Smooth muscle cell (in vitro differentiated cells): ENCODE measurements around the gene FAT1. TPM values are rescaled to one million over a fixed set of nuclear protein-coding genes. Genes with fewer than 3 reads are reported as not detected.

Experiments used
- DNase-seq: peaks from one replicate; lab custom pipeline; 2025; ENCODE audit not compliant: unreplicated experiment; lab: John Stamatoyannopoulos, UW
- H2AFZ ChIP-seq: fragments of 200-600 bp; sonication (generic); 2 replicates; pipeline ENCODE4 v1.6.0; 2016; ENCODE audit warnings: antibody characterized with exemption, low read depth, mild to moderate bottlenecking
- H3F3A ChIP-seq: fragments of 200-600 bp; sonication (generic); 2 replicates; pipeline ENCODE4 v1.6.0; 2017; ENCODE audit warnings: antibody characterized with exemption, low read depth
- H3K27ac ChIP-seq: fragments of 200-600 bp; sonication (generic); 2 replicates; pipeline ENCODE4 v1.5.1; 2016; ENCODE audit warnings: low read depth, mild to moderate bottlenecking
- H3K27me3 ChIP-seq: fragments of 200-600 bp; sonication (generic); 2 replicates; pipeline ENCODE4 v1.6.1; 2016; ENCODE audit warnings: low read depth, mild to moderate bottlenecking
- H3K36me3 ChIP-seq: fragments of 200-600 bp; sonication (generic); 2 replicates; pipeline ENCODE4 v1.5.1; 2016; ENCODE audit warnings: low read depth
- H3K4me1 ChIP-seq: fragments of 200-600 bp; sonication (generic); 2 replicates; pipeline ENCODE4 v1.5.1; 2016; ENCODE audit warnings: low read depth
- H3K4me2 ChIP-seq: fragments of 200-600 bp; sonication (generic); 2 replicates; pipeline ENCODE4 v1.6.0; 2016; ENCODE audit warnings: mild to moderate bottlenecking
- H3K4me3 ChIP-seq: fragments of 200-600 bp; sonication (generic); 2 replicates; pipeline ENCODE4 v1.5.1; 2016; ENCODE audit warnings: mild to moderate bottlenecking
- H3K79me2 ChIP-seq: fragments of 200-600 bp; sonication (generic); 2 replicates; pipeline ENCODE4 v1.6.0; 2016; ENCODE audit warnings: low read depth, mild to moderate bottlenecking
- H3K9ac ChIP-seq: fragments of 200-600 bp; sonication (generic); 2 replicates; pipeline ENCODE4 v1.6.0; 2016; ENCODE audit warnings: low read depth
- H3K9me3 ChIP-seq: fragments of 200-600 bp; sonication (generic); replicated peaks from 2 replicates; pipeline ENCODE4 v1.5.1; 2016; ENCODE audit warnings: low read depth
- H4K20me1 ChIP-seq: fragments of 200-600 bp; sonication (generic); 2 replicates; pipeline ENCODE4 v1.6.0; 2016; ENCODE audit warnings: low read depth
- WGBS: methylation state at CpG from one replicate; pipeline ENCODE4 v1.1.7; 2016; ENCODE audit warnings: low lambda C conversion rate; 5-methylcytosine and 5-hydroxymethylcytosine counted together
- polyA plus RNA-seq: library from polyadenylated mRNA; unstranded; fragments of >200 nt; fragmentation: Nextera tagmentation; extraction: Ambion mirVana; gene quantifications from 2 replicates; pipeline ENCODE4 v1.2.1, GENCODE V29; 2016
- total RNA-seq: library from RNA; depleted of rRNA; stranded (reverse); fragments of >200 nt; gene quantifications from 2 replicates; pipeline ENCODE4 v1.2.3, GENCODE V29; 2014
- TF ChIP-seq, protein P1 (sequence below): fragments of 200-600 bp; sonication (generic); IDR thresholded peaks from 2 replicates; pipeline ENCODE4 v1.5.1; 2017; ENCODE audit warnings: borderline replicate concordance, mild to moderate bottlenecking, antibody characterized with exemption; ENCODE audit not compliant: insufficient read depth, poor library complexity, severe bottlenecking

The FAT1 gene
- total and polyA plus RNA-seq, 2 experiments from 2014 or later: 42.4 to 395 TPM

DNA sequence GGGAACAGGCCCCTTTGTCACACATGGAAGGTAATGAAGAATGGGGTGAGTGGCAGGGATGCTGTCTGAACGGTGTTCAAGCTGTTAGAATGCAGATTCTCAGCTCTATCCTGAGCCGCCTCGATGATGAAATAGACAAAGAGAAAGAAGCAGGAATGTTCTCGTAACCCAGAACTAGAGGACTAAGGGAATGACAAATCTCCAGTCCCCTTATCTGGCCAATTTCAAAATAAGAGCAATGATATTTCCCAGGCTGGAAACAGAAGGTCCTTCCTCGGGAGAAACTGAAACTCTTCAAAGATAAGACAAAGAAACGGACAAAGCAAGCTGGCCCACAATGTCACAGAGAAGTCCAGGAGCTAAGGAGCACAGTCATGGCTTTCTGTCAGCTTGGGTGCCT, 138.7 kb downstream of the FAT1 start:
- Histone ChIP-seq H3K27ac (no peak overlapping the region), H3K4me2 (no peak overlapping the region), H3K4me3 (no peak overlapping the region), H3K9me3 (no peaks in the 10 kb centered on the region), H3K79me2 (no peaks in the 10 kb centered on the region), H3F3A (no peaks in the 10 kb centered on the region), H3K36me3 (peaks cover 15% of the 10 kb centered on the region), H2AFZ (no peak overlapping the region), H3K4me1 (no peaks in the 10 kb centered on the region), H4K20me1 (peaks cover 53% of the 10 kb centered on the region), H3K27me3 (no peaks in the 10 kb centered on the region), H3K9ac (no peak overlapping the region)
- TF ChIP-seq, protein P1, sequence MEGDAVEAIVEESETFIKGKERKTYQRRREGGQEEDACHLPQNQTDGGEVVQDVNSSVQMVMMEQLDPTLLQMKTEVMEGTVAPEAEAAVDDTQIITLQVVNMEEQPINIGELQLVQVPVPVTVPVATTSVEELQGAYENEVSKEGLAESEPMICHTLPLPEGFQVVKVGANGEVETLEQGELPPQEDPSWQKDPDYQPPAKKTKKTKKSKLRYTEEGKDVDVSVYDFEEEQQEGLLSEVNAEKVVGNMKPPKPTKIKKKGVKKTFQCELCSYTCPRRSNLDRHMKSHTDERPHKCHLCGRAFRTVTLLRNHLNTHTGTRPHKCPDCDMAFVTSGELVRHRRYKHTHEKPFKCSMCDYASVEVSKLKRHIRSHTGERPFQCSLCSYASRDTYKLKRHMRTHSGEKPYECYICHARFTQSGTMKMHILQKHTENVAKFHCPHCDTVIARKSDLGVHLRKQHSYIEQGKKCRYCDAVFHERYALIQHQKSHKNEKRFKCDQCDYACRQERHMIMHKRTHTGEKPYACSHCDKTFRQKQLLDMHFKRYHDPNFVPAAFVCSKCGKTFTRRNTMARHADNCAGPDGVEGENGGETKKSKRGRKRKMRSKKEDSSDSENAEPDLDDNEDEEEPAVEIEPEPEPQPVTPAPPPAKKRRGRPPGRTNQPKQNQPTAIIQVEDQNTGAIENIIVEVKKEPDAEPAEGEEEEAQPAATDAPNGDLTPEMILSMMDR: no peak
- 38% methylated on average over 6 of the region's 6 CpGs for WGBS
- DNase-seq: no peak

DNA sequence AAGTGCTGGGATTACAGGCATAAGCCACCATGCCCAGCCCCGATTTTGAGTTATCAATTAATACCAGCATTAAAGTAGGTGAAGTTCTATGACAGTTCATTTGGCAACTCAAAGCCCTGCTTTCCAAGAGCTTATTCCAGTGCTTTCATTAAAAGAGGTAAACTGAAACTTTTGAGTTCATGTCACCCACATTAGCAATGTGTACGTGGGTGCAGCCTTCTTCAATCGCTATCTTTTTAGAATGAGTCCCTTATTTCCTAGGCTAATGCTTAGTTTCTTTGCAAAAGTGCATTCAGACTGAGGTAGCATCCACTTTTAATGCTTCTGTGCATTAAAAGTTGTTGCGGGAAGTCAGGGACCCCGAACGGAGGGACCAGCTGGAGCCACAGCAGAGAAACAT, 142.2 kb downstream of the FAT1 start:
- no peak overlapping the region for H3K4me2 ChIP-seq
- H3K79me2 ChIP-seq: no peaks in the 10 kb centered on the region
- H2AFZ ChIP-seq: no peak overlapping the region
- no peak overlapping the region for H3K4me3 ChIP-seq
- no peak overlapping the region for H3K9ac ChIP-seq
- H3K27ac ChIP-seq: no peak overlapping the region
- no peaks in the 10 kb centered on the region for H3K4me1 ChIP-seq
- H3K9me3 ChIP-seq: no peaks in the 10 kb centered on the region
- no peaks in the 10 kb centered on the region for H3K27me3 ChIP-seq
- WGBS: 96% methylated on average over 6 of the region's 6 CpGs
- no peak for DNase-seq
- TF ChIP-seq, protein P1: no peak
- H4K20me1 ChIP-seq: peaks cover 22% of the 10 kb centered on the region
- peaks cover 6% of the 10 kb centered on the region for H3K36me3 ChIP-seq
- H3F3A ChIP-seq: no peaks in the 10 kb centered on the region

DNA sequence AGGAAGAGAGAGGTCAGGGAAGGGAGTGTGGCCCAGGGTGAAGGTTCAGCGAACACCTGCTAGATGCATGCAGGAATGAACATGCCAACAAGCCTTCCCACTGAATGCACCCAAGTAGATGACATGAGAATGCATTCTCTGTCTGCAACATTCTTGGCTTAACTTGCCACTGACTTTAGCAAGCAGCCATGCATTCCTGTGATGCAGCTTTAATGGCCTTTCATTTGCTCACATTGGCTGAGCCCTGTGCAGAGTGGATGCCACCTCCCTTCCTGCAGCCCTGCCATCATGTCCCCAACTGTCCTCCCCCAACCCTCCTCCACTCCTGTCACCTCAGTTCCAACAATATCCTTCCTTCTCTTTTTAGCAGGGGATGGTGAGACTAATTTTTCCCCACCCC, 143.0 kb downstream of the FAT1 start:
- Histone ChIP-seq H2AFZ (no peak overlapping the region), H3K4me2 (no peak overlapping the region), H3K79me2 (no peaks in the 10 kb centered on the region), H3K36me3 (peaks cover 6% of the 10 kb centered on the region), H4K20me1 (peaks cover 15% of the 10 kb centered on the region), H3K4me1 (no peaks in the 10 kb centered on the region), H3K4me3 (no peak overlapping the region), H3K27me3 (no peaks in the 10 kb centered on the region), H3F3A (no peaks in the 10 kb centered on the region), H3K27ac (no peak overlapping the region), H3K9ac (no peak overlapping the region), H3K9me3 (no peaks in the 10 kb centered on the region)
- no peak for DNase-seq
- WGBS: 96% methylated on average over 1 of the region's 1 CpG
- TF ChIP-seq, protein P1: no peak

DNA sequence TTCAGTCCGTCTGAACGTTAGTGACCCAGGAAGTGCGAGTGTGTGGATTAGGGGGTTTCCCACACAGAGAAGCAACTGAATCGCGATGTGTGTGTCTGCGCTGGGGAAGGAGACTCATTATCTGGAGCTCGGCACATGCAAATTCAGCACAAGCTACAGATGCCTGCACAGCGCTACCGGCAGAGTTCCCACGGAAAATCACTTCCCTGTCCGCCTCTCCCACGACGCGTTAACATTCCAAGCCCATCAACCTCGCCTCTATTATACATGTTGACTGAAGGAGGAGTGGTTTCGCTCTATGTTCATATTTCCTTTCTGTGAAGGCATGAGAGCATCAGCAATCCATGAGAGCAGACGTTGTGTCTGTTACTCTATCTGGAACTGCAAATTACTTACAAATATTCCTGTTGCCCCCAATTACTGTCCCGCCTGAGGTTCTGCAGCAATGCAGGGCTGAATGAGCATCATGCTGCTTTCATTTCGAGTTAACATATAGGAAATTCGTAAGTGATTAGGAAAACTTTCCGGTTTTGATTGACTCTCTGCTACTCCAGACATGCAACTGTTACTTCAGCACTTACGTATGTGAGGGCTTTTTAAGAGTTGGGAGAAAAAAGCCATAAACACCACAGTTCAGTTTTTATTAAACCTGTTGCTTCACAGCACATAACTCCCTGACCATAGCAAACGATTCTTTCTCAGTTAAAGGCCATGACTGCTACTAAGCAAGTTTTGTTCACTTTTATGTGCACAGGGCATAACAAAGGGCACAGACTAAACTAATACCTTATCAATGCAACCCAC, 153.3 kb downstream of the FAT1 start:
- no peak overlapping the region for H3K27ac ChIP-seq
- H2AFZ ChIP-seq: no peak overlapping the region
- no peak overlapping the region for H3K4me3 ChIP-seq
- no peaks in the 10 kb centered on the region for H3K79me2 ChIP-seq
- H3K4me2 ChIP-seq: peak overlapping the region; percentile 54
- TF ChIP-seq, protein P1: no peak
- no peaks in the 10 kb centered on the region for H3K9me3 ChIP-seq
- no peak overlapping the region for H3K9ac ChIP-seq
- H3K36me3 ChIP-seq: no peaks in the 10 kb centered on the region
- H4K20me1 ChIP-seq: no peaks in the 10 kb centered on the region
- H3K4me1 ChIP-seq: no peaks in the 10 kb centered on the region
- 61% methylated on average over 23 of the region's 23 CpGs for WGBS
- DNase-seq: no peak
- H3K27me3 ChIP-seq: no peaks in the 10 kb centered on the region
- H3F3A ChIP-seq: no peaks in the 10 kb centered on the region
